Upper lobe of left lung (tissue), 4 donors: Measurements from ENCODE around the gene MST1R.

Source experiments
- POLR2A ChIP-seq, 4 donors: fragments of 450-650 bp; IDR thresholded peaks; one replicate each; pipeline ENCODE4 v1.5.1; 2016 to 2017; ENCODE audit warnings: antibody characterized with exemption in 4 of 4, mild to moderate bottlenecking in 2 of 4
- POLR2AphosphoS5 ChIP-seq, 2 donors: sonication (generic); formaldehyde crosslinking; IDR thresholded peaks; one replicate each; pipeline ENCODE4 v1.5.1; 2017; ENCODE audit warnings: antibody characterized with exemption in 2 of 2
- TF ChIP-seq, protein P1 (sequence below), 6 experiments: fragments of 450-650 bp in 4 of 6; fragments of 200-600 bp in 2 of 6; sonication (generic) in 2 of 6; IDR thresholded peaks; one replicate each; pipeline ENCODE4 v1.5.1; 2016 to 2019; ENCODE audit warnings: antibody characterized with exemption in 6 of 6

DNA sequence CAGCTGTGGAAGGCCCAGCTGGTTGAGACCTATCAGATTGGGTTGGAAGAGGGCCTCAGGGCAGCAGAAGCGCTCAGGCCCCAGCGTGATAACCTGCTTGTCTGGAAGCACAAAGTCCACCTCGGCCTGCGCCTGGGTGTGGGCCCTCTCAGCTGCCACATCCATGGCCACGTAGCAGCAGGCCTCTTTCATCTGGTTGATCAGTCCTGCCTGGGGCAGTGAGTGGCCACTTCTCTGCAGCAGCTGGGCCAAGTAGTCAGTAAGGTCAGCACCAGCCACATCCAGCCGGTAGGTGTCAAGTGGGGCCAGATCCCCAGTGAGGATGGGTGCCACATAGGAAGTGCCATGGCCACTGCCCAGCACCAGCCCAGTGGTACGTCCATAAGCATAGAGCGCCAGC lies 30.1 kb downstream of the MST1R start:
- TF ChIP-seq, protein P1, sequence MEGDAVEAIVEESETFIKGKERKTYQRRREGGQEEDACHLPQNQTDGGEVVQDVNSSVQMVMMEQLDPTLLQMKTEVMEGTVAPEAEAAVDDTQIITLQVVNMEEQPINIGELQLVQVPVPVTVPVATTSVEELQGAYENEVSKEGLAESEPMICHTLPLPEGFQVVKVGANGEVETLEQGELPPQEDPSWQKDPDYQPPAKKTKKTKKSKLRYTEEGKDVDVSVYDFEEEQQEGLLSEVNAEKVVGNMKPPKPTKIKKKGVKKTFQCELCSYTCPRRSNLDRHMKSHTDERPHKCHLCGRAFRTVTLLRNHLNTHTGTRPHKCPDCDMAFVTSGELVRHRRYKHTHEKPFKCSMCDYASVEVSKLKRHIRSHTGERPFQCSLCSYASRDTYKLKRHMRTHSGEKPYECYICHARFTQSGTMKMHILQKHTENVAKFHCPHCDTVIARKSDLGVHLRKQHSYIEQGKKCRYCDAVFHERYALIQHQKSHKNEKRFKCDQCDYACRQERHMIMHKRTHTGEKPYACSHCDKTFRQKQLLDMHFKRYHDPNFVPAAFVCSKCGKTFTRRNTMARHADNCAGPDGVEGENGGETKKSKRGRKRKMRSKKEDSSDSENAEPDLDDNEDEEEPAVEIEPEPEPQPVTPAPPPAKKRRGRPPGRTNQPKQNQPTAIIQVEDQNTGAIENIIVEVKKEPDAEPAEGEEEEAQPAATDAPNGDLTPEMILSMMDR (IDR thresholded peaks at IDR 0.05): no peak
- TF ChIP-seq POLR2A (IDR thresholded peaks at IDR 0.05): no peak
- no peak for TF ChIP-seq POLR2AphosphoS5 (IDR thresholded peaks at IDR 0.05)
